Right kidney (tissue), 9 donors: Measurements from ENCODE around the gene HIGD1C.
"Not testable (repeated sequence)": the region's sequence is repeated elsewhere in the genome, so short reads cannot be mapped to it uniquely, and the experiment has no call there.

ENCODE experiments used
- DNase-seq: peaks from one replicate; pipeline ENCODE4 v3.0.0-alpha.2; 2016
- long read RNA-seq, 8 donors: transcript quantifications; one replicate each; lab custom pipeline, GENCODE V29; 2026

Gene HIGD1C
- long read RNA-seq, donor 1, result 0 reads
- long read RNA-seq, donor 2, result 0 reads
- long read RNA-seq, donor 3, result 0 reads
- long read RNA-seq, donor 4, partial matches to known transcripts, result 5 of 5 reads
- long read RNA-seq, donor 4, other reads (novel, unspliced or antisense), result 0 of 5 reads
- long read RNA-seq, donor 5, partial matches to known transcripts, result 5 of 5 reads
- long read RNA-seq, donor 5, other reads (novel, unspliced or antisense), result 0 of 5 reads
- long read RNA-seq, donor 6, partial matches to known transcripts, result 6 of 6 reads
- long read RNA-seq, donor 6, other reads (novel, unspliced or antisense), result 0 of 6 reads
- long read RNA-seq, donor 7, result 0 reads
- long read RNA-seq, donor 8, result 0 reads

DNA sequence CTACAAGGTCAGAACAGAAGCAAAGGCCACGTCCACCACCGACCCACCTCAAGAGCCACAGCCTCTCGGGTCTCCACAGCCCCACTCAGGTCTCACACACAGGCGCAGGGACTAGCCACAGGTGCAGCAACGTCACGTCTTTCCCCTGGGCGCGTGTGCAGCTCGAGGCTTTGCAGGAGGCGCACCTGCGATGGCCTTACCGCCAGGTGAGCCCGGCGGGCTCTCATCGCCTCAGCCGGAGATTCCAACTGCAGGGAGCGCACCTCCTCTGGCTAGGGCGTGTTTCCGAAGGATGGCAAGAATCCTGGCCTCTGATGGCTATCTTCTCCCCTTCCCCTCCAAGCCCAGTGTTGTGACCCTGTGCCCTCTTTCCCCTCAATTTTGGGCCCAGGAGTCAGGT lies at the start of gene HIGD1C:
TSS of gene HIGD1C (plus strand) at position 35 of the 400 bp plus-strand sequence. CDS start 1,455 bp downstream, outside the sequence.
- no peak for DNase-seq

DNA sequence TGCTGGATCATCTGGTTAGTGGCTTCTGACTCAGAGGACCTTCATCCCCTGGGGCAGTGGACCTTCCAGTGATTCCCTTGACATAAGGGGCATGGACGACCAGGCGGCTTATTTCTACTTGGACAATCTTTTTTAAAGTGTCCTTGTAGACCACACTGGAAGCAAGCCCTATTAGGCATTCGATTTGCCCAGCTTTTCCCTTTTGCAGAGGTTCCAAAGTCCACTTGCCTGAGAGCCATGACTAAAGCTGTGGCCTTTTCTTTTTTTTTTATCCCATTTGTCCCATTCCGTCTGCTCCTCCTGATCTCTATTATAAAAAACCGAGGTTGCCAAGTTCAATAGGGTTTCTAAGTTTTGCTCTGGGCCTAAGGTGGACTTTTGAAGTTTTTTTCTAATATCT lies 43.9 kb upstream of the HIGD1C start:
- DNase-seq, result not testable (repeated sequence)

DNA sequence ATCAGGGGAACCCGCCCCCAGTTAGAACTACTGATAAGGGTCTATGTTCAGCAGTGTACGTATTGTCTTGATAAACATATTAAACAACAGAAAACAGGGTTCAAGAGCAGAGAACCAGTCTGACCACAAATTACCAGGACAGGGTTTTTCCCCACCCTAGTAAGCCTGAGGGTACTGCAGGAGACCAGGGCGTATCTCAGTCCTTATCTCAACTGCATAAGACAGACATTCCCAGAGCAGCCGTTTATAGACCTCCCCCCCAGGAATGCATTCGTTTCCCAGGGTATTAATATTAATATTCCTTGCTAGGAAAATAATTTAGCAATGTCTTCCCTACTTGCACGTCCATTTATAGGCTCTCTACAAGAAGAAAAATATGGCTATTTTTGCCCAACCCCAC lies 40.0 kb upstream of the HIGD1C start:
- not testable (repeated sequence) for DNase-seq

DNA sequence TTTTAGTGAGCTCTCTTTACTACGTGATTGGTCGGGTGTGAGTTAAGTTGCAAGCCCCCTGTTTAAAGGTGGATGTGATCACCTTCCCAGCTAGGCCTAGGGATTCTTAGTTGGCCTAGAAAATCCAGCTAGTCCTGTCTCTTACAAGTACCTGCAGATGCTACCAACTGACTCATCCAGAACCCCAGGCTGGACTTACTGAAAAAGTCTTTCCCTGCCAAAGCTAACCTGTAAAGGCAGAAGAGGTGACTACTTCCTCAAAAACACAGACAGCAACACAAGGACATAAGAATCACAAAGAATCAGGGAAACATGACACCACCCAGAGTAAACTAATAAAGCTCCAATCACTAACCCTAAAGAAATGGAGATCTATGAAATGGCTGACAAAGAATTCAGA lies 39.1 kb upstream of the HIGD1C start:
- no peak for DNase-seq

DNA sequence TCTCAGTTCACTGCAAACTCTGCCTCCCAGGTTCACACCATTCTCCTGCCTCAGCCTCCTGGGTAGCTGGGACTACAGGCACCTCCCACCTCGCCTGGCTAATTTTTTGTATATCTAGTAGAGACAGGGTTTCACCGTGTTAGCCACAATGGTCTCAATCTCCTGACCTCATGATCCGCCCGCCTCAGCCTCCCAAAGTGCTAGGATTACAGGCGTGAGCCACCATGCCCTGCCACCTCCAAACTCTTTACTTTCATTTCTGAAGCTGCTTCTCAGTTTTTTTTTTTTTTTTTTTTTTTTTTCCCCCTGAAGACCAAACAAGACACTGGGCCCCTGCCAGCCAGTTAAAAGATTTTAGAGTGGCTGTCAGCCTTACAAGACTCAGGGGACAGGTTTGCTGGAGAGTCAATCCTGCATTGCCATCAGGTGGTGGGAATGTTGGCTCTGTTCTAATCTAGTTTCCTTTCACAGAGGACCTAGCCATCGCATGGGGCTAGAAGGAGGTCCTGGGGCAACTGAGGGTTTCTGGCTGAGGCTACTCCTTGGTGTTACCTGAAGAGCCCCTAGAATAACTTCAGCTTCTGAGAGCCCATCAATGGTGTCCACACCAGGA lies 37.4 kb upstream of the HIGD1C start:
- DNase-seq, result no peak

DNA sequence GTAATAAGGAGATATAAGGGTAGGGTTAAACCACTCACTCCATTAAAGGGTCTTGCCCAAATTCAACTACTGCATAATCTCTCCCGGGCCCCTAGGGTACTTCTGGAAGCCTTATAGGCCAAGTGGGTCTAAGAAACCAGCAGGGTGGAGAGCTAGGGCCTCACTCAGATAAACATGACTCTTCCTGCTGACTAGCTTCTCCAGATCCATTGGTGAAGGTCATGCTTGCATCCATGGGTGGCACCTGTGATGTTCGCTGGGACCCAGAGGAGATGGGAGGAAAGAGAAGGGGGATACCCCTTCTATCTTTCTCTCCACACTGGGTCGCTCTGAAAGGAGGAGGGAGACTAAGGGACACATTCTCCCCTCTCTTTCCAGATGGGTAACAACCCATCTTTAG lies 36.1 kb upstream of the HIGD1C start:
- no peak for DNase-seq

DNA sequence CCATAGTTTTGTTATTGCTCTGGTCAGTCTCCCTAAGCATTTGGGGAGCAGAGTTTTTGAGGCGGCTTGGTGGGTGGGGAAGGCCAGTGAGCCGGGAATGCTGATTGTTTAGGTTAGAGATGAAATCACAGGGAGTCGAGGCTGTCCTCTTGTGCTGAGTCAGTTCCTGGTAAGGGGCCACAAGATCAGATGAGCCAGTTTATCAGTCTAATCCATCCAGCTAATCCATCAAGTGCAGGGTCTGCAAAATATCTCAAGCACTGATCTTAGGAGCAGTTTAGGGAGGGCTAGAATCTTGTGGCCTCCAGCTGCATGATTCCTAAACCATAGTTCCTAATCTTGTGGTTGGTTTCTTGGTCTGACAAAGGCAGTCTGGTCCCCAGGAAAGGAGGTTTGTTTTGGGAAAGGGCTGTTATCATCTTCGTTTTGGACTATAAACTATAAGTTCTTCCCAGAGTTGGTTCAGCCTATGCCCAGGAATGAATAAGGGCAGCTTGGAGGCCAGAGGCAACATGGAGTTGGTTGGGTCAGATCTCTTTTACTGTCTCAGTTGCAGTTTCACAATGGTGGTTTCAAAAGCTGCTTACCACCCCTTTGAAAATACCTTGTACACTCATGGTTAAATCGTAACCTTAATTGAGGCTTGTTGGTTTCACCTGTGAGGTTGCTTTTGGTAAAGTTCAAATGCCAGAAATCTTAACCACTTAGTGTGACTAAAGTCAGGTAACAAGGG lies 33.6 kb upstream of the HIGD1C start:
- no peak for DNase-seq

DNA sequence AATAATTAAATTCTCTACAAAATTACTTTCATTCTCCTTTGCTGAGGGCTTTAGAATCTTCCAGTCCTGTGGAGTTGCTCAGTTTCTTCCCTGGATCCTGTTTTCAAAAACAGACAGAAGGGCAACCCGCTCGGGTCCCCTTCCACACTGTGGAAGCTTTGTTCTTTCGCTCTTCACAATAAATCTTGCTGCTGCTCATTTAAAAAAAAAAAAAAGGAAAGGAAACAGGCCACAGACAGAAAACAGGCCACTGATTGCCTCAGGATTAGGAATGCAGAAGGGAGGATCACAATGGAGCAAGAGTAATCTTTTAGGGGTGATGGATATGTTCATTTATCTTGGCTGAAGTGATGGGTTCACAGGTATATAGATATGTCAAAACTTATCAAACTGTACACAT lies 29.5 kb upstream of the HIGD1C start:
- DNase-seq, result peak; percentile 20

DNA sequence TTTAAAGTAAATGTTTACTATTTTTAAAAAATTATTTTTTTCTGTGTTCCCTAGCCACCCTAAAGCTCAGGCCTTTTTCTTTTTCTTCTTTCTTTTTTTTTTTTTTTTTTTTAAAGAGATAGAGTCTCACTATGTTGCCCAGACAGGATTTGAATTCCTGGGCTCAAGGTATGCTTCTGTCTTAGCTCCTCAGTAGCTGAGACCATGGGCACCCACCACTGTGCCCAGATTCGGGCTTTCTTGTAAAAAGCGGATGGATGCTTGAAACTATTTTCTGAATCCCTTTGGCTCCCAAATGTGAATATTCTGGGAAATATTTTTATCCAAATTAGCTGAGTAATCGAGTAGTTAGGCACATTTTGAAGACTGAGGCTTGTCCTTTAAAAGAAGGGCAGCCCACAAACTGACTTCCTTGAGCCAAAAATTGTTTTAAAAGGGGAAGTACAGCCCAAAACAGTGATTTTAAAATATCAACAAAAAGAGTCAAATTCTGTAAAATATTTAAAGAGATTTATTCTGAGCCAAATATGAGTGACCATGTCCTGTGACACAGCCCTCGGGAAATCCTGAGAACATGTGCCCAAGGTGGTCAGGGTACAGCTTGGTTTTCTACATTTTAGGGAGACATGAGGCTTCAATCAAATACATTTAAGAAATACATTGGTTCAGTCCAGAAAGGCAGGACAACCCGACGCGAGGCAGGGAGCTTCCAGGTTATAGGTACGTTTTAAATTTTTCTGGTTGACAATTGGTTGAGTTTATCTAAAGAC lies 28.8 kb upstream of the HIGD1C start:
- peak; percentile 10 for DNase-seq

DNA sequence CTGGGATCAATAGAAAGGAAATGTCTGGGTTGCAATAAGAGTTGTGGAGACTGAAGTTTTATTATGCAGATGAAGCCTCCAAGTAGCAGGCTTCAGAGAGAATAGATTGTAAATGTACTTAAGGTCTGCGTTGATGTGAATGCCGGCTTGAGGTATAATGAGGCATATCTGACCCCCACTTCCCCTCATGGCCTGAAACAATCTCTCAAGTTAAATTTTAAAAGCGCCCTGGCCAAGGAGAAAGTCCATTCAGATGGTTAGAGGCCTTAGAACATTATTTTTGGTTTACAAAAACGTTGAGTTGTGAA lies 28.3 kb upstream of the HIGD1C start:
- DNase-seq, result no peak

DNA sequence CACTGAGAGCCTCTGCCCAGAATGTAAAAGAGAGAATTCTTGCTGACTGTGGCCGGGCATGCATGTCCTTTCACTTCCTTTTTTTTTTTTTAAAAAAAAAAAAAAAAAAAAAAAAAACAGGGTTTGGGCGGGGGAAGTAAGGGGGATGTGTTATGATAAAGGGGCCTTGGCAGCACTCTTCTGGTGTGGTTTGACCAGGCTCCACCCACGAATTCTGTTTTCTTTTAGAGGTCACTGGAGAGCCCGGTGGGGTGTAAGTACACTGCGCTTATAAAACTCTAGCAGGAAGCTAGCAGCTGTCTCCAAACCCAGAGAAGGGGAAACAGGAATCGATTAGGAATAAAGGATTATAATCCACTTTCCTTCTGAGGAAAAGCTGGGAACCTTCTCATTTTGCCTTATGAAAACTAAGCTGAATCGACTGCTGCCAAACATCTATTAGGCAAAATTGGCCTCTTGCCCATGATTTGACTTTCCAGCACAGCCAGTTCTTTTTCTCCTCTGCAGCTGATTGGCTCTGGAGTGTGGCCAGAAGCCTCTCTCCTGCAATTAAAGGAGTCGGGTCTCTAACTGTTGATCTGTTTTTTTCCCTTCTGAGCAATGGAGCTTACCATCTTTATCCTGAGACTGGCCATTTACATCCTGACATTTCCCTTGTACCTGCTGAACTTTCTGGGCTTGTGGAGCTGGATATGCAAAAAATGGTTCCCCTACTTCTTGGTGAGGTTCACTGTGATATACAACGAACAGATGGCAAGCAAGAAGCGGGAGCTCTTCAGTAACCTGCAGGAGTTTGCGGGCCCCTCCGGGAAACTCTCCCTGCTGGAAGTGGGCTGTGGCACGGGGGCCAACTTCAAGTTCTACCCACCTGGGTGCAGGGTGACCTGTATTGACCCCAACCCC lies 27.7 kb upstream of the HIGD1C start:
- DNase-seq, result peak; percentile 79

DNA sequence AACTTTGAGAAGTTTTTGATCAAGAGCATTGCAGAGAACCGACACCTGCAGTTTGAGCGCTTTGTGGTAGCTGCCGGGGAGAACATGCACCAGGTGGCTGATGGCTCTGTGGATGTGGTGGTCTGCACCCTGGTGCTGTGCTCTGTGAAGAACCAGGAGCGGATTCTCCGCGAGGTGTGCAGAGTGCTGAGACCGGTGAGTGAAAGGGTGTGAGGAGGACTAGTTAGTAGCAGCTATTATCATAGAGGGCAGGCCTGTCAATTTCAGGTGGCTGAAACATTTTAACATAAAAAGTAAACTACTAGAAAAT lies 27.0 kb upstream of the HIGD1C start:
- DNase-seq, result no peak

DNA sequence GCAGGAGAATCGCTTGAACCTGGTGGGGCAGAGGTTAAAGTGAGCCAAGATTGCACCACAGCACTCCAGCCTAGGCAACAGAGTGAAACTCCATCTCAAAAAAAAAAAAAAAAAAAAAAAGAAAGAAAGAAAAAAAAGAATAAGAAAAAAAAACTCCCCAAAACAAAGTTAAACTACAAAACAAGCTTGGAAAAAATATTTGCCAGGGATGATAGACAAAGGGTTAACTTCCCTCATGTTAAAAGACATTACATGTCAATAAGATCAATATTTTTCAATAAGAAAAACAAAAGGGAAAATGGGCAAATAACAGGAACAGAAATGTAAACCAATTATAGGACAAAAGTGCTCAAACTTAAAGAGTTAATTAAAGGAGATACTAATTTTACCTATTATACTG lies 26.4 kb upstream of the HIGD1C start:
- DNase-seq, result no peak

DNA sequence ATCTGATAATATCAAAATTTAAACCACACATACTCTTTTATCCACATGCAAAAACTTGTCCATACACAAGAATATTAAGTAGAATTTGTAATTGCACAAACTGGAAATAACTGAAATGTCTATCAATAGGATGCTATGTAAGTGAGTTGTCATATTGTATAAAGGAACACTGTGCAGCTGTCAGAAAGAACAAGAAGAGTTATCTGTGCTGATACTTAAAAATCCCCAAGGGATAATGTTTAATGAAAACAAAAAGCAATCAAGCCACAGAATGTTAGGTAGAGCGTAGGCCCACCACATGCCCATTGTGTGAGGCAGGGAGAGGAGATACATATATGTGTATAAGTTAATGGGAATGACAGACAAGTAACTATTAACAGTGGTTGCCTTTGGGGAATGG lies 25.9 kb upstream of the HIGD1C start:
- DNase-seq, result no peak

DNA sequence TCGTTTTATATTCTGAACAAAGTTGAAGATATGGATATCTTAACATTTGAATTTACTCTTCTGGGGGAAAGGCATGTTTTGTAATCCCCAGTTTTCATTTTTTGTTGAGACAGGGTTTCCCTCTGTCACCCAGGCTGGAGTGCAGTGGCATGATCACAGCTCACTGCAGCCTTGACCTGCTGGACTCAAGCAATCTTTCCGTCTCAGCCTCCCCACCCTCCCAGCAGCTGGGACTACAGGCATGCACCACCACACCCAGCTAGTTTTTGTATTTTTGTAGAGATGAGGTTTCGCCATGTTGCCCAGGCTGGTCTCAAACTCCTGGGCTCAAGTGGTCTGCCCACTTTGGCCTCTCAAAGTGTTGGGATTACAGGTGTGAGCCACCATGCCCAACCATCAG lies 25.4 kb upstream of the HIGD1C start:
- not testable (repeated sequence) for DNase-seq

DNA sequence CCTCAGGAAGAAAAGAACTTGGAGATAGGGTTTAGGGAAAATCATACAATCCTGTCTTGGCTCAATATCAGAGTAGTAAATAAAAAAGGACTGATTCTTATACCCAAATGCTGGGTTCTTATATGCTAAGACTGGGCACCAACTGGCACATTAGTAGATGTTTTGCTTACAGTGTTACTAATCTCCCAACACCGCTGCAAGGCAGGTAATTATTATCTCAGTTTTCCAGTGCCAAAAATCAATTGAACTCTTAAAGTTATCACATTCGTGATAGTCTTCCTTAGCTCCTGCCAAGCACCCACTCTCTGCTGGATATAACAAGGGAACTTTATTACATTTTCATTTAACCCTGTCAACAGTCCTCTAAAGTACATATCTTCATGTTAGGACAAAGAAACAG lies 25.0 kb upstream of the HIGD1C start:
- DNase-seq, result no peak

DNA sequence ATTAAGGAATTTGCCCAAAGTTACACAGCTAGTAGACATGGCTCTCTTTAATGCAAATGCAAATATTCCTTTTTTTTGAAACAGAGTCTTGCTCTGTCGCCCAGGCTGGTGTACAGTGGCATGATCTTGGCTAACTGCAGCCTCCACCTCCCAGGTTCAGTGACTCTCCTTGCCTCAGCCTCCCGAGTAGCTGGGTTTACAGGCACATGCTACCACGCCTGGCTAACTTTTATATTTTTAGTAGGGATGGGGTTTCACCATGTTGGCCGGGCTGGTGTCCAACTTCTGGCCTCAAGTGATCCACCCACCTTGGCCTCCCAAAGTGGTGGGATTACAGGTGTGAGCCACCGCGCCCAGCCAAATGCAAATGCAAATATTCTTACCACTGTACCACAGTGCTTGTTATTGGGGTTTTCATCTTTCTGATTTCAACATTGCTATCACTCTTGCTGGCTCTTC lies 24.5 kb upstream of the HIGD1C start:
- no peak for DNase-seq

DNA sequence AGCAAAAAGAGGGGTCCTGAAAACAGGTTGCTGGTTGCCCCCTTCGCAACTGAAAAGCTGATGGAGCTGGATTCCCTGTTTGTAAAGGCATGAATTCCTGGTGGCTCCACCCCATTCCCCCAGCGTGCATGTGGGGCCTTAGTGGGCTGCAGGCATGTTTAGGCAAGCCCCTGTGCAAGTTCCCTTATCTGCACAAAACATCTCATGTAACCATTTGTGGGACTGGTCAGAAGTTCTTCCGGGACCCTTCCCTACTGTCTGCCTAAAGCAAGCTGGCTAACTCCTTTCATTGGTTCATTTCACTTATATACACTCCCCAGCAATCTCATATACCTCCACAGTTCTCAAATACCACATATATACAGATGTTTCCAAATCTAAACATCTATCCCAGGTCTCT lies 24.0 kb upstream of the HIGD1C start:
- no peak for DNase-seq

DNA sequence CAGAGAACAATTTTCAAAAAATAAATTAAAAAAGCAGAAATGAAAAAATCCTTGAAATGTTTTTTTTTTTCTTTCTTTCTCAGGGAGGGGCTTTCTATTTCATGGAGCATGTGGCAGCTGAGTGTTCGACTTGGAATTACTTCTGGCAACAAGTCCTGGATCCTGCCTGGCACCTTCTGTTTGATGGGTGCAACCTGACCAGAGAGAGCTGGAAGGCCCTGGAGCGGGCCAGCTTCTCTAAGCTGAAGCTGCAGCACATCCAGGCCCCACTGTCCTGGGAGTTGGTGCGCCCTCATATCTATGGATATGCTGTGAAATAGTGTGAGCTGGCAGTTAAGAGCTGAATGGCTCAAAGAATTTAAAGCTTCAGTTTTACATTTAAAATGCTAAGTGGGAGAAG lies 22.5 kb upstream of the HIGD1C start:
- no peak for DNase-seq

DNA sequence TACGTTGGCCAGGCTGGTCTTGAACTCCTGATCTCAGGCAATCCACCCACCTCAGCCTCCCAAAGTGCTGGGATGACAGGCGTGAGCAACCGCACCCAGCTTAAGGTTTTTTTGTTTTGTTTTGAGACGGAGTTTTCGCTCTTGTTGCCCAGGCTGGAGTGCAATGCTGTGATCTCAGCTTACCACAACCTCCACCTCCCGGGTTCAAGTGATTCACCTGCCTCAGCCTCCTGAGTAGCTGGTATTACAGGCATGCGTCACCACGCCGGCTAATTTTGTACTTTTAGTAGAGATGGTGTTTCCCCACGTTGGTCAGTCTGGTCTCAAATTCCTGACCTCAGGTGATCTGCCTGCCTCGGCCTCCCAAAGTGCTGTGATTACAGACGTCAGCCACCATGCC lies 21.9 kb upstream of the HIGD1C start:
- DNase-seq, result not testable (repeated sequence)

DNA sequence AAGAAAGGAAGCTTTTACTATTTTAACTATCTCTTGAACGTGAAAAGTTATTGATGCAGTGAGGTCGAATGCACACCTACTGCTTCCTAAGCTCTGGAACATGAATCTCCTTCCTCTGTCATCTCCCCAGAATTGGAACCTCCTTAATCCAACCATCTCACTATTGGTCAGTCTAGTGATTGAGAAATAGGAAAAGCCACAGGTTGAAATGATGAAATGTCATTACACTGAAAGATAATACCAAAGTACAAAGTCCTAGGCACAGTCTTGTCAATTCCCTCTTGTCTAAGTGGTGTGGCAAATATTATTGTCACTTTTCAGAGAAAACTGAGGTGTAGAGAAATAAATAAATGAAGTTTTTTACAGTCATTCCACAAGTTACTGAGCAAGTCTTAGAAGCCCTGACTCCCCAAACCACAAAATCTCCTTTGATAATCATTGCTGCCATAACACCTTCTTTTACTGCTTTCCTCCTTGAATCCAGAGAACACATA lies 19.5 kb upstream of the HIGD1C start:
- DNase-seq, result no peak
